ENCODE results near the gene KCP. TPM values are rescaled to one million over a fixed set of nuclear protein-coding genes. Genes with fewer than 3 reads are reported as not detected.

KCP gene
- total RNA-seq, 1 experiment from 2014 or later = 2.7 TPM

- CTCF ChIA-PET = interaction anchor here (1.2 kb wide), 2 partner anchors 40 to 185 kb away, joined by 5 to 9 read pairs; no protein-coding TSS in a partner anchor
- H3K4me3 Mint-ChIP-seq = no peak overlapping the region
- peaks cover 25% of the 10 kb centered on the region for H3K4me1 Mint-ChIP-seq
- TF ChIP-seq ZNF416 (CRISPR knock-in tag; IDR thresholded peaks at IDR 0.05) (no peak), MYBL2 (CRISPR knock-in tag; IDR thresholded peaks at IDR 0.05) (no peak), TEAD1 (CRISPR knock-in tag; IDR thresholded peaks at IDR 0.05) (no peak), KAT7 (CRISPR knock-in tag; IDR thresholded peaks at IDR 0.05; ENCODE audit: borderline replicate concordance) (no peak), AR (CRISPR knock-in tag; IDR thresholded peaks at IDR 0.05) (no peak), ATF6 (CRISPR knock-in tag; IDR thresholded peaks at IDR 0.05) (no peak), ATF3 (CRISPR knock-in tag; conservative IDR thresholded peaks at IDR 0.05) (no peak), TP53 (CRISPR knock-in tag; IDR thresholded peaks at IDR 0.05) (no peak), FOXP4 (CRISPR knock-in tag; IDR thresholded peaks at IDR 0.05) (no peak), OVOL2 (CRISPR knock-in tag; IDR thresholded peaks at IDR 0.05; ENCODE audit: borderline replicate concordance) (no peak), PREB (CRISPR knock-in tag; IDR thresholded peaks at IDR 0.05; ENCODE audit: borderline replicate concordance) (no peak), ATF1 (CRISPR knock-in tag; IDR thresholded peaks at IDR 0.05) (no peak)
- TF ChIP-seq, protein P1, sequence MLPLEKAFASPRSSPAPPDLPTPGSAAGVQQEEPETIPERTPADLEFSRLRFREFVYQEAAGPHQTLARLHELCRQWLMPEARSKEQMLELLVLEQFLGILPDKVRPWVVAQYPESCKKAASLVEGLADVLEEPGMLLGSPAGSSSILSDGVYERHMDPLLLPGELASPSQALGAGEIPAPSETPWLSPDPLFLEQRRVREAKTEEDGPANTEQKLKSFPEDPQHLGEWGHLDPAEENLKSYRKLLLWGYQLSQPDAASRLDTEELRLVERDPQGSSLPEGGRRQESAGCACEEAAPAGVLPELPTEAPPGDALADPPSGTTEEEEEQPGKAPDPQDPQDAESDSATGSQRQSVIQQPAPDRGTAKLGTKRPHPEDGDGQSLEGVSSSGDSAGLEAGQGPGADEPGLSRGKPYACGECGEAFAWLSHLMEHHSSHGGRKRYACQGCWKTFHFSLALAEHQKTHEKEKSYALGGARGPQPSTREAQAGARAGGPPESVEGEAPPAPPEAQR (CRISPR knock-in tag; IDR thresholded peaks at IDR 0.05) = no peak
- H3K27me3 Mint-ChIP-seq (ENCODE audit: low read depth) = peaks cover 45% of the 10 kb centered on the region
- H3K9me3 Mint-ChIP-seq = no peaks in the 10 kb centered on the region
- no peaks in the 10 kb centered on the region for H3K36me3 Mint-ChIP-seq
- ATAC-seq = no peak
- H3K27ac Mint-ChIP-seq = no peak overlapping the region
- no peak for DNase-seq (ENCODE audit: low spot score)
- POLR2A ChIA-PET = no interaction called here
These were observed 3.5 kb downstream of the KCP start for GRCh38 chr7:128906766-128907559.
